ENCODE data around the gene ZPR1. TPM values are rescaled to one million over a fixed set of nuclear protein-coding genes. Genes with fewer than 3 reads are reported as not detected.
"Not testable (repeated sequence)": the region's sequence is repeated elsewhere in the genome, so short reads cannot be mapped to it uniquely, and the experiment has no call there.

The ZPR1 gene
- total RNA-seq (100 to 1,000 TPM in 2 of 5 donors, 10 to 100 TPM in 3; 57.8 to 113 (median 62.2) TPM), total RNA-seq (76.0 to 247 (median 151) reads per million in 29 experiments)
- total RNA-seq (2013), result 59.1 TPM

GRCh38 chr11:116787786-116788486, at the start of gene ZPR1:
Gene ZPR1, minus strand, starts transcription at chr11:116788023. Its CDS starts 33 bp downstream, at chr11:116787990.
- Histone ChIP-seq H3K4me3 (ENCODE audit: control insufficient read depth in 1 of 2, extremely low read depth in 1 of 2, low read length in 1 of 2) (peak within 1 kb of the TSS; percentile 82 to 93), H3K4me1 (ENCODE audit: control insufficient read depth in 1 of 2, extremely low read depth in 1 of 2, insufficient read depth in 2 of 2, low read length in 2 of 2) (peaks cover 9 to 37% of the 10 kb centered on the region in 2 experiments), H3K36me3 (ENCODE audit: control insufficient read depth in 2 of 2, extremely low read depth in 1 of 2, insufficient read depth in 1 of 2, low read length in 1 of 2) (peaks cover 4 to 39% of the 10 kb centered on the region in 2 donors), H3K9me3 (no peaks in the 10 kb centered on the region), H3K27me3 (replicated peaks in 1 of 2; ENCODE audit: control insufficient read depth in 2 of 2, extremely low read depth in 1 of 2, insufficient read depth in 2 of 2, low read length in 1 of 2) (peaks cover 0 to 11% of the 10 kb centered on the region in 2 experiments), H3K27ac (ENCODE audit: low read length) (peak within 1 kb of the TSS; percentile 79)
- Mint-ChIP-seq H3K9me3 (no peaks in the 10 kb centered on the region), H3K27ac (peak within 1 kb of the TSS; percentile 94 to 96), H3K36me3 (peaks cover 38% of the 10 kb centered on the region), H3K4me1 (peaks cover 44 to 62% (median 60%) of the 10 kb centered on the region in 3 donors), H3K27me3 (no peaks in the 10 kb centered on the region), H3K4me3 (peak within 1 kb of the TSS; percentile 82 to 97 (median 93))
- CTCF ChIA-PET, result interaction anchor here in 1 of 2 donors (0.7 to 2.3 kb wide), 8 partner anchors 11 to 439 kb away, joined by 3 to 14 read pairs (median 3); partner anchors contain the start of genes BUD13 and PAFAH1B2
- WGBS (ENCODE audit: insufficient coverage), result 1% methylated on average over 51 of the region's 56 CpGs
- POLR2A ChIA-PET, result interaction anchor here (0.6 to 2.3 kb wide), 12 partner anchors 12 to 540 kb away, joined by 3 to 9 read pairs (median 4); partner anchors contain the start of genes PAFAH1B2 (in 2 of the 2) and CEP164 (in 1 of the 2)
- DNase-seq (peak; percentile 65 to 91 (median 84)), ATAC-seq (replicated peaks in 1 of 4) (peak; percentile 89 to 93 (median 90))

- H3K9me3 ChIP-seq, result no peaks in the 10 kb centered on the region
- Mint-ChIP-seq H3K27me3 (no peaks in the 10 kb centered on the region), H3K36me3 (no peaks in the 10 kb centered on the region), H3K4me3 (no peak overlapping the region), H3K9me3 (no peaks in the 10 kb centered on the region), H3K4me1 (peaks cover 14 to 18% (median 16%) of the 10 kb centered on the region in 3 donors), H3K27ac (no peak overlapping the region)
- CTCF ChIA-PET, result interaction anchor here (1.1 to 2.2 kb wide), 14 partner anchors 15 to 390 kb away, joined by 3 to 38 read pairs (median 6); partner anchors contain the start of genes APOA5 (in 2 of the 2), BUD13 (in 1 of the 2), SIDT2 (in 1 of the 2) and ZPR1 (in 1 of the 2)
- no peak overlapping the region for H3K4me3 ChIP-seq (ENCODE audit: control insufficient read depth in 1 of 2, extremely low read depth in 1 of 2, low read length in 1 of 2)
- POLR2A ChIA-PET, result interaction anchor here (0.8 to 1.4 kb wide), 3 partner anchors 17 to 49 kb away, joined by 3 to 12 read pairs (median 4); partner anchors contain the start of gene ZPR1 (in 1 of the 2)
- H3K27ac ChIP-seq (ENCODE audit: low read length), result no peak overlapping the region
- DNase-seq (no peak), ATAC-seq (replicated peaks in 1 of 4) (no peak)
- 92% methylated on average over 6 of the region's 7 CpGs for WGBS (ENCODE audit: insufficient coverage)
- H3K27me3 ChIP-seq (replicated peaks in 1 of 2; ENCODE audit: control insufficient read depth in 2 of 2, extremely low read depth in 1 of 2, insufficient read depth in 2 of 2, low read length in 1 of 2), result peaks cover 0 to 4% of the 10 kb centered on the region in 2 experiments
- H3K36me3 ChIP-seq (ENCODE audit: control insufficient read depth in 2 of 2, extremely low read depth in 1 of 2, insufficient read depth in 1 of 2, low read length in 1 of 2), result no peaks in the 10 kb centered on the region
- H3K4me1 ChIP-seq (ENCODE audit: control insufficient read depth in 1 of 2, extremely low read depth in 1 of 2, insufficient read depth in 2 of 2, low read length in 2 of 2), result peaks cover 0 to 20% of the 10 kb centered on the region in 2 experiments
Measured at GRCh38 chr11:116836632-116836991, 48.8 kb upstream of the ZPR1 start.

GRCh38 chr11:116835791-116836631, 48.2 kb upstream of the ZPR1 start:
- Histone ChIP-seq H3K27ac (ENCODE audit: low read length) (no peak overlapping the region), H3K9me3 (no peaks in the 10 kb centered on the region), H3K4me1 (ENCODE audit: control insufficient read depth in 1 of 2, extremely low read depth in 1 of 2, insufficient read depth in 2 of 2, low read length in 2 of 2) (peaks cover 0 to 20% of the 10 kb centered on the region in 2 experiments), H3K4me3 (ENCODE audit: control insufficient read depth in 1 of 2, extremely low read depth in 1 of 2, low read length in 1 of 2) (peak overlapping the region; percentile 51 to 58), H3K36me3 (ENCODE audit: control insufficient read depth in 2 of 2, extremely low read depth in 1 of 2, insufficient read depth in 1 of 2, low read length in 1 of 2) (no peaks in the 10 kb centered on the region), H3K27me3 (replicated peaks in 1 of 2; ENCODE audit: control insufficient read depth in 2 of 2, extremely low read depth in 1 of 2, insufficient read depth in 2 of 2, low read length in 1 of 2) (peaks cover 0 to 4% of the 10 kb centered on the region in 2 experiments)
- peak; percentile 64 to 89 (median 77) for DNase-seq
- Mint-ChIP-seq H3K27me3 (no peaks in the 10 kb centered on the region), H3K27ac (peak overlapping the region; percentile 46 to 71), H3K4me1 (peaks cover 14 to 18% (median 16%) of the 10 kb centered on the region in 3 donors), H3K9me3 (no peaks in the 10 kb centered on the region), H3K36me3 (no peaks in the 10 kb centered on the region), H3K4me3 (peak overlapping the region; percentile 74 to 83 (median 77))
- WGBS (ENCODE audit: insufficient coverage), result 10% methylated on average over 46 of the region's 57 CpGs
- ChIA-PET POLR2A (interaction anchor here (0.6 to 1.4 kb wide), 8 partner anchors 17 to 281 kb away, joined by 3 to 12 read pairs (median 4); partner anchors contain the start of genes APOA5 (in 1 of the 2) and ZPR1 (in 1 of the 2)), CTCF (interaction anchor here (0.6 to 2.2 kb wide), 29 partner anchors 15 to 394 kb away, joined by 3 to 38 read pairs (median 4); partner anchors contain the start of genes APOA5 (in 2 of the 2), BUD13 (in 1 of the 2), PAFAH1B2 (in 1 of the 2) and SIDT2 (in 1 of the 2))
- peak; percentile 93 to 95 (median 94) for ATAC-seq (replicated peaks in 1 of 4)

GRCh38 chr11:116835042-116835772, 47.4 kb upstream of the ZPR1 start:
- H3K27ac Mint-ChIP-seq, result peak overlapping the region in 1 of 2 donors; percentile 44
- ATAC-seq (replicated peaks in 1 of 4), result peak in 2 of 4 experiments; percentile 7 to 19
- Histone ChIP-seq H3K9me3 (no peaks in the 10 kb centered on the region), H3K27me3 (replicated peaks in 1 of 2; ENCODE audit: control insufficient read depth in 2 of 2, extremely low read depth in 1 of 2, insufficient read depth in 2 of 2, low read length in 1 of 2) (peaks cover 0 to 4% of the 10 kb centered on the region in 2 experiments), H3K4me3 (ENCODE audit: control insufficient read depth in 1 of 2, extremely low read depth in 1 of 2, low read length in 1 of 2) (peak overlapping the region; percentile 51 to 58), H3K36me3 (ENCODE audit: control insufficient read depth in 2 of 2, extremely low read depth in 1 of 2, insufficient read depth in 1 of 2, low read length in 1 of 2) (no peaks in the 10 kb centered on the region), H3K27ac (ENCODE audit: low read length) (no peak overlapping the region), H3K4me1 (ENCODE audit: control insufficient read depth in 1 of 2, extremely low read depth in 1 of 2, insufficient read depth in 2 of 2, low read length in 2 of 2) (peaks cover 0 to 20% of the 10 kb centered on the region in 2 experiments)
- H3K4me1 Mint-ChIP-seq, result peaks cover 14 to 18% (median 15%) of the 10 kb centered on the region in 3 donors
- ChIA-PET CTCF (interaction anchor here (0.6 to 2.2 kb wide), 27 partner anchors 16 to 395 kb away, joined by 3 to 38 read pairs (median 4); partner anchors contain the start of genes APOA5 (in 1 of the 2), BUD13 (in 1 of the 2), PAFAH1B2 (in 1 of the 2) and SIDT2 (in 1 of the 2)), POLR2A (interaction anchor here (0.6 to 1.4 kb wide), 6 partner anchors 18 to 303 kb away, joined by 3 to 12 read pairs (median 4); partner anchors contain the start of gene APOA5 (in 1 of the 2))
- H3K27me3 Mint-ChIP-seq, result no peaks in the 10 kb centered on the region
- WGBS (ENCODE audit: insufficient coverage), result 51% methylated on average over 19 of the region's 28 CpGs
- peak in 2 of 35 experiments; percentile 8 to 16 for DNase-seq
- no peaks in the 10 kb centered on the region for H3K36me3 Mint-ChIP-seq
- H3K4me3 Mint-ChIP-seq, result peak overlapping the region; percentile 74 to 83 (median 77)
- H3K9me3 Mint-ChIP-seq, result no peaks in the 10 kb centered on the region

- H3K27ac ChIP-seq (ENCODE audit: low read length), result not testable (repeated sequence)
Measured at GRCh38 chr11:116834535-116835041, 46.8 kb upstream of the ZPR1 start.

More at GRCh38 chr11:116834535-116835041, 46.8 kb upstream of the ZPR1 start:
- not testable (repeated sequence) for H3K36me3 Mint-ChIP-seq; H3K9me3 Mint-ChIP-seq; H3K27me3 ChIP-seq (replicated peaks in 1 of 2; ENCODE audit: control insufficient read depth in 2 of 2, extremely low read depth in 1 of 2, insufficient read depth in 2 of 2, low read length in 1 of 2); H3K9me3 ChIP-seq; DNase-seq; H3K36me3 ChIP-seq (ENCODE audit: control insufficient read depth in 2 of 2, extremely low read depth in 1 of 2, insufficient read depth in 1 of 2, low read length in 1 of 2); H3K4me3 ChIP-seq (ENCODE audit: control insufficient read depth in 1 of 2, extremely low read depth in 1 of 2, low read length in 1 of 2); H3K27me3 Mint-ChIP-seq; ATAC-seq (replicated peaks in 1 of 4)
- POLR2A ChIA-PET, result interaction anchor here (0.6 to 0.7 kb wide), 2 partner anchors 95 to 304 kb away, joined by 3 to 4 read pairs; no protein-coding TSS in a partner anchor
- peaks cover 0 to 20% of the 10 kb centered on the region in 2 experiments for H3K4me1 ChIP-seq (ENCODE audit: control insufficient read depth in 1 of 2, extremely low read depth in 1 of 2, insufficient read depth in 2 of 2, low read length in 2 of 2)
- CTCF ChIA-PET, result interaction anchor here in 1 of 2 donors (0.7 kb wide), 1 partner anchor 70 kb away, joined by 3 read pairs; no protein-coding TSS in a partner anchor
- Mint-ChIP-seq H3K4me3 (peak overlapping the region; percentile 55 to 83 (median 60)), H3K4me1 (peaks cover 14 to 18% (median 15%) of the 10 kb centered on the region in 3 donors), H3K27ac (peak overlapping the region in 1 of 2 donors; percentile 44)
- WGBS (ENCODE audit: insufficient coverage), result 88% methylated on average over 13 of the region's 13 CpGs
